GM12878 (cell line): ENCODE data around the gene CALCR.

Source experiments
- EZH2 ChIP-seq: IDR thresholded peaks from 2 replicates; pipeline ENCODE4 v1.6.1; 2012; ENCODE audit warnings: low read depth, mild to moderate bottlenecking, control low read depth, inconsistent platforms, low read length, borderline replicate concordance; ENCODE audit not compliant: control insufficient read depth
- SIN3A ChIP-seq: IDR thresholded peaks from 2 replicates; pipeline ENCODE4 v1.6.1; 2012; ENCODE audit warnings: low read depth, low read length, improper control_type of control experiment
- STAT3 ChIP-seq: IDR thresholded peaks from 2 replicates; pipeline ENCODE4 v1.6.1; 2011; ENCODE audit warnings: low read depth, low read length, improper control_type of control experiment
- TCF3 ChIP-seq: IDR thresholded peaks from 2 replicates; pipeline ENCODE4 v1.6.1; 2012; ENCODE audit warnings: low read depth, mild to moderate bottlenecking, low read length, borderline replicate concordance; ENCODE audit not compliant: insufficient read depth
- TF ChIP-seq, protein P1 (sequence below), 3 experiments: IDR thresholded peaks in 2 of 3; conservative IDR thresholded peaks in 1 of 3; 2 replicates each; pipeline ENCODE4 v1.5.1; 2011; ENCODE audit warnings: low read depth in 3 of 3, low read length in 3 of 3, mild to moderate bottlenecking in 3 of 3, control low read depth in 2 of 3, moderate library complexity in 2 of 3, inconsistent platforms in 1 of 3, mixed read lengths in 1 of 3; ENCODE audit not compliant: control insufficient read depth in 2 of 3, insufficient read depth in 1 of 3; ENCODE audit errors: extremely low read depth in 1 of 3

GRCh38 chr7:93562936-93563335 is 11.6 kb downstream of the CALCR start:
- no peak for TF ChIP-seq SIN3A
- TF ChIP-seq, protein P1, sequence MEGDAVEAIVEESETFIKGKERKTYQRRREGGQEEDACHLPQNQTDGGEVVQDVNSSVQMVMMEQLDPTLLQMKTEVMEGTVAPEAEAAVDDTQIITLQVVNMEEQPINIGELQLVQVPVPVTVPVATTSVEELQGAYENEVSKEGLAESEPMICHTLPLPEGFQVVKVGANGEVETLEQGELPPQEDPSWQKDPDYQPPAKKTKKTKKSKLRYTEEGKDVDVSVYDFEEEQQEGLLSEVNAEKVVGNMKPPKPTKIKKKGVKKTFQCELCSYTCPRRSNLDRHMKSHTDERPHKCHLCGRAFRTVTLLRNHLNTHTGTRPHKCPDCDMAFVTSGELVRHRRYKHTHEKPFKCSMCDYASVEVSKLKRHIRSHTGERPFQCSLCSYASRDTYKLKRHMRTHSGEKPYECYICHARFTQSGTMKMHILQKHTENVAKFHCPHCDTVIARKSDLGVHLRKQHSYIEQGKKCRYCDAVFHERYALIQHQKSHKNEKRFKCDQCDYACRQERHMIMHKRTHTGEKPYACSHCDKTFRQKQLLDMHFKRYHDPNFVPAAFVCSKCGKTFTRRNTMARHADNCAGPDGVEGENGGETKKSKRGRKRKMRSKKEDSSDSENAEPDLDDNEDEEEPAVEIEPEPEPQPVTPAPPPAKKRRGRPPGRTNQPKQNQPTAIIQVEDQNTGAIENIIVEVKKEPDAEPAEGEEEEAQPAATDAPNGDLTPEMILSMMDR (IDR thresholded peaks at IDR 0.05 in 2 of 3, conservative IDR thresholded peaks at IDR 0.05 in 1 of 3; ENCODE audit: control insufficient read depth in 2 of 3, extremely low read depth in 1 of 3, insufficient read depth in 1 of 3, low read depth in 3 of 3, low read length in 3 of 3) = no peak
- no peak for TF ChIP-seq TCF3
- TF ChIP-seq STAT3 = no peak
- TF ChIP-seq EZH2 = no peak
